Memory B cell (primary cell): ENCODE data around the gene ACTA2.

ENCODE experiments used
- ATAC-seq: fragments of 150-1000 bp; cut with Tn5 transposase; 2 replicates; pipeline ENCODE4 v1.10.0; 2021; ENCODE audit warnings: low read depth, mild to moderate bottlenecking, moderate library complexity
- DNase-seq, 2 donors: peaks; one replicate each; pipeline ENCODE4 v3.0.0; 2022; ENCODE audit warnings: low spot score in 2 of 2
- H3K27ac Mint-ChIP-seq: one replicate; pipeline ENCODE4 v1.8.0; 2022; ENCODE audit warnings: mild to moderate bottlenecking, moderate library complexity, mixed read lengths
- H3K27me3 Mint-ChIP-seq: one replicate; pipeline ENCODE4 v1.8.0; 2022; ENCODE audit warnings: mixed read lengths
- H3K36me3 Mint-ChIP-seq: one replicate; pipeline ENCODE4 v1.8.0; 2022; ENCODE audit warnings: mild to moderate bottlenecking, mixed read lengths
- H3K4me1 Mint-ChIP-seq: one replicate; pipeline ENCODE4 v1.8.0; 2022; ENCODE audit warnings: mixed read lengths
- H3K4me3 Mint-ChIP-seq: one replicate; pipeline ENCODE4 v1.8.0; 2022; ENCODE audit warnings: mild to moderate bottlenecking, moderate library complexity, mixed read lengths
- H3K9me3 Mint-ChIP-seq: one replicate; pipeline ENCODE4 v1.8.0; 2022; ENCODE audit warnings: mixed read lengths

The ACTA2 gene

GRCh38 chr10:88953662-88954061 is 1.1 kb upstream of the ACTA2 start:
- Mint-ChIP-seq H3K4me1 (no peaks in the 10 kb centered on the region), H3K27ac (peak overlapping the region; percentile 60)

GRCh38 chr10:88949912-88950837 is 2.4 kb downstream of the ACTA2 start:
- DNase-seq (no peak), ATAC-seq (no peak)
- H3K36me3 Mint-ChIP-seq: peaks cover 15% of the 10 kb centered on the region
- H3K27me3 Mint-ChIP-seq: no peaks in the 10 kb centered on the region
- H3K27ac Mint-ChIP-seq: no peak overlapping the region
- H3K9me3 Mint-ChIP-seq: peaks cover 3% of the 10 kb centered on the region
- peaks cover 5% of the 10 kb centered on the region for H3K4me1 Mint-ChIP-seq
- no peak overlapping the region for H3K4me3 Mint-ChIP-seq

More at GRCh38 chr10:88953662-88954061, 1.1 kb upstream of the ACTA2 start:
- DNase-seq: no peak
- H3K27me3 Mint-ChIP-seq: no peaks in the 10 kb centered on the region
- H3K4me3 Mint-ChIP-seq: no peak overlapping the region
- peaks cover 15% of the 10 kb centered on the region for H3K36me3 Mint-ChIP-seq
- H3K9me3 Mint-ChIP-seq: peaks cover 3% of the 10 kb centered on the region
- ATAC-seq: no peak

- Mint-ChIP-seq H3K4me1 (peaks cover 8% of the 10 kb centered on the region), H3K9me3 (peaks cover 3% of the 10 kb centered on the region), H3K4me3 (no peak overlapping the region), H3K36me3 (peaks cover 15% of the 10 kb centered on the region), H3K27me3 (no peaks in the 10 kb centered on the region), H3K27ac (no peak overlapping the region)
- DNase-seq (no peak), ATAC-seq (no peak)
Observed at GRCh38 chr10:88949051-88949450, 3.5 kb downstream of the ACTA2 start.

- Mint-ChIP-seq H3K4me3 (no peak overlapping the region), H3K27me3 (no peaks in the 10 kb centered on the region), H3K36me3 (peaks cover 8% of the 10 kb centered on the region), H3K27ac (no peak overlapping the region), H3K4me1 (peaks cover 8% of the 10 kb centered on the region), H3K9me3 (no peaks in the 10 kb centered on the region)
- DNase-seq (no peak), ATAC-seq (no peak)
Observed at GRCh38 chr10:88946965-88947590, 5.5 kb downstream of the ACTA2 start.

GRCh38 chr10:88946200-88946599 is 6.4 kb downstream of the ACTA2 start:
- ATAC-seq (no peak), DNase-seq (no peak)
- Mint-ChIP-seq H3K4me1 (peaks cover 8% of the 10 kb centered on the region), H3K4me3 (no peak overlapping the region), H3K9me3 (no peaks in the 10 kb centered on the region), H3K27ac (no peak overlapping the region), H3K36me3 (peaks cover 5% of the 10 kb centered on the region), H3K27me3 (no peaks in the 10 kb centered on the region)

- ATAC-seq (peak; percentile 78), DNase-seq (no peak)
- peaks cover 8% of the 10 kb centered on the region for H3K4me1 Mint-ChIP-seq
- no peaks in the 10 kb centered on the region for H3K27me3 Mint-ChIP-seq
- no peak overlapping the region for H3K4me3 Mint-ChIP-seq
- no peak overlapping the region for H3K27ac Mint-ChIP-seq
- no peaks in the 10 kb centered on the region for H3K9me3 Mint-ChIP-seq
- no peaks in the 10 kb centered on the region for H3K36me3 Mint-ChIP-seq
Observed at GRCh38 chr10:88944813-88945212, 7.8 kb downstream of the ACTA2 start.

GRCh38 chr10:88943778-88944177 is 8.8 kb downstream of the ACTA2 start:
- Mint-ChIP-seq H3K36me3 (peaks cover 2% of the 10 kb centered on the region), H3K9me3 (no peaks in the 10 kb centered on the region), H3K27me3 (no peaks in the 10 kb centered on the region), H3K27ac (no peak overlapping the region), H3K4me1 (peaks cover 8% of the 10 kb centered on the region), H3K4me3 (no peak overlapping the region)
- ATAC-seq (no peak), DNase-seq (no peak)

- H3K36me3 Mint-ChIP-seq: peaks cover 2% of the 10 kb centered on the region
- H3K27me3 Mint-ChIP-seq: no peaks in the 10 kb centered on the region
- no peak for ATAC-seq
- no peak for DNase-seq
- no peak overlapping the region for H3K4me3 Mint-ChIP-seq
- peak overlapping the region; percentile 11 for H3K27ac Mint-ChIP-seq
- no peaks in the 10 kb centered on the region for H3K9me3 Mint-ChIP-seq
- peaks cover 9% of the 10 kb centered on the region for H3K4me1 Mint-ChIP-seq
Observed at GRCh38 chr10:88941026-88941425, 11.5 kb downstream of the ACTA2 start.

GRCh38 chr10:88938938-88939337 is 13.6 kb downstream of the ACTA2 start:
- H3K27me3 Mint-ChIP-seq: no peaks in the 10 kb centered on the region
- no peak overlapping the region for H3K4me3 Mint-ChIP-seq

GRCh38 chr10:88938039-88938438 is 14.5 kb downstream of the ACTA2 start:
- H3K27me3 Mint-ChIP-seq: no peaks in the 10 kb centered on the region
- H3K4me1 Mint-ChIP-seq: peaks cover 12% of the 10 kb centered on the region
- ATAC-seq (no peak), DNase-seq (no peak)
- no peak overlapping the region for H3K4me3 Mint-ChIP-seq
- no peaks in the 10 kb centered on the region for H3K9me3 Mint-ChIP-seq
- H3K27ac Mint-ChIP-seq: no peak overlapping the region
- peaks cover 2% of the 10 kb centered on the region for H3K36me3 Mint-ChIP-seq

More at GRCh38 chr10:88938938-88939337, 13.6 kb downstream of the ACTA2 start:
- ATAC-seq (no peak), DNase-seq (no peak)
- Mint-ChIP-seq H3K27ac (no peak overlapping the region), H3K4me1 (peaks cover 12% of the 10 kb centered on the region), H3K9me3 (no peaks in the 10 kb centered on the region), H3K36me3 (peaks cover 2% of the 10 kb centered on the region)

- peaks cover 19% of the 10 kb centered on the region for H3K4me1 Mint-ChIP-seq
- H3K36me3 Mint-ChIP-seq: peaks cover 2% of the 10 kb centered on the region
- ATAC-seq: no peak
- no peak overlapping the region for H3K4me3 Mint-ChIP-seq
- no peak overlapping the region for H3K27ac Mint-ChIP-seq
- DNase-seq: no peak
- H3K9me3 Mint-ChIP-seq: no peaks in the 10 kb centered on the region
- H3K27me3 Mint-ChIP-seq: no peaks in the 10 kb centered on the region
Observed at GRCh38 chr10:88936656-88937055, 15.9 kb downstream of the ACTA2 start.

- H3K36me3 Mint-ChIP-seq: peaks cover 2% of the 10 kb centered on the region
- DNase-seq (peak; percentile 54 to 64), ATAC-seq (peak; percentile 72)
- no peaks in the 10 kb centered on the region for H3K9me3 Mint-ChIP-seq
- H3K4me1 Mint-ChIP-seq: peaks cover 24% of the 10 kb centered on the region
- H3K4me3 Mint-ChIP-seq: peak overlapping the region; percentile 64
- no peaks in the 10 kb centered on the region for H3K27me3 Mint-ChIP-seq
- H3K27ac Mint-ChIP-seq: peak overlapping the region; percentile 71
Observed at GRCh38 chr10:88934900-88935672, 17.5 kb downstream of the ACTA2 start.

GRCh38 chr10:88933564-88933963 is 19.0 kb downstream of the ACTA2 start:
- H3K4me1 Mint-ChIP-seq: peaks cover 24% of the 10 kb centered on the region
- peaks cover 2% of the 10 kb centered on the region for H3K36me3 Mint-ChIP-seq
- H3K27me3 Mint-ChIP-seq: no peaks in the 10 kb centered on the region
- H3K27ac Mint-ChIP-seq: no peak overlapping the region
- no peaks in the 10 kb centered on the region for H3K9me3 Mint-ChIP-seq
- DNase-seq: no peak
- no peak overlapping the region for H3K4me3 Mint-ChIP-seq
- ATAC-seq: no peak
